NCI-H2107 treated with DMSO at 0.1 percent for 48 hours (cell line): ENCODE data around the gene FXR2.

Experiments
- DNase-seq: peaks from one replicate; lab custom pipeline; 2025; ENCODE audit not compliant: unreplicated experiment; lab: John Stamatoyannopoulos, UW

Gene FXR2

DNA sequence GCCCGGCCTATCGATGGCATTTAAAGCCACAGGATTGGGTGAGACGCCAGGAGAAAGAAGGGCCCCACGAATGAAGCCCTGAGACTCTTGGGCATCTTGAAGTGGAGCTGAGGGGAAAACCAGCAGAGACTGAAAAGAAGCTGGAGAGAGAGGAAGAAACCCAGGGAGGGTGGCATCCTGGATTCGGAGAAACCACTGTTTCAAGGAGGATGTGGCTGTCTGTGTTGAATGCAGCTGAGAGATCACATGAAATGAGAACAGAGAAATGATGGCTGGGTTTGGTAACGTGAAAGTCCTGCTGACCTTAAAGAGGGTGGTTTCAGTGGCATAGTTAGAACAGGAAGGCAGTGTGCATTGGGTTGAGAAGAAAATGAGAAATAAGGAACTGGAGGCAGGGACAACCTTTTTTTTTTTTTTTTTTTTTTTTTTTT is 62.1 kb downstream of the FXR2 start:
- DNase-seq = no peak

DNA sequence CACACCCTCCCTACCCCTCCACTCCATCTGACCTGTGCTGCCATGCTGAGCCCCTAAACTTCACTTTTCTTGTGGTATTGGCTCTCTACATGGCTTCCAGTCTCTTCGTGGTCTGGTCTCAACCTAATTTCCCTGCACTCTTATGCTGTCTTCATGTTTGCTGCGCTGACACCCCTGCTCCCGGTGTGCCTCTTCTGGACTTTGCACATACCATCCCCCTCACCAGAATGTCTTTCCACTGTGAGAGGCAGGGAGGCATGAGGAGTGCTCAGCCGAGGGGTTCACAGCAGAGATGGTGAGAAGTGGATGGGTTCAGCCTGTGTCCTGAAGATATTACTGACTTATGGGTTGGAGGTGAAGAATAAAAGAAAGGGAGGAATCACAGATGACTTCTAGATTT is 63.3 kb downstream of the FXR2 start:
- DNase-seq = no peak

DNA sequence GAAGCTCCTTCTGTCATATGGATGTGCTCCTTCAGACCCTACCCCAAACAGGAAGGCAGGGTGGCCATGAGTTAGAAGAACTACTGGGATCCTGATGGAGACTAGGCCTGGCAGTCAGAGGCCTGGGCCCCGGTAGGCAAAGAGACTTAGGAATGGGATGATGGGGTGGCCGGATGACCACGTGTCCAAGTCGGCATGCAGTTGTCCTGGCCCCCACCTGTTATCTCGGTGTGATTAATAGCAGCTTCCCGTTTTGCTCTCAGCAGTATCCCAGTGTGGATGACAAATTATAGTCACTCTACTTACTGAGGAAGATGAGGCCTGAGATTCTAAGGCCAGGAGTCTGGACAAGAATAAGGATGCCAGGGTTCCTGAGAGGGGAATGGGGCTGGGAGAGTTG is 64.4 kb downstream of the FXR2 start:
- DNase-seq = no peak

DNA sequence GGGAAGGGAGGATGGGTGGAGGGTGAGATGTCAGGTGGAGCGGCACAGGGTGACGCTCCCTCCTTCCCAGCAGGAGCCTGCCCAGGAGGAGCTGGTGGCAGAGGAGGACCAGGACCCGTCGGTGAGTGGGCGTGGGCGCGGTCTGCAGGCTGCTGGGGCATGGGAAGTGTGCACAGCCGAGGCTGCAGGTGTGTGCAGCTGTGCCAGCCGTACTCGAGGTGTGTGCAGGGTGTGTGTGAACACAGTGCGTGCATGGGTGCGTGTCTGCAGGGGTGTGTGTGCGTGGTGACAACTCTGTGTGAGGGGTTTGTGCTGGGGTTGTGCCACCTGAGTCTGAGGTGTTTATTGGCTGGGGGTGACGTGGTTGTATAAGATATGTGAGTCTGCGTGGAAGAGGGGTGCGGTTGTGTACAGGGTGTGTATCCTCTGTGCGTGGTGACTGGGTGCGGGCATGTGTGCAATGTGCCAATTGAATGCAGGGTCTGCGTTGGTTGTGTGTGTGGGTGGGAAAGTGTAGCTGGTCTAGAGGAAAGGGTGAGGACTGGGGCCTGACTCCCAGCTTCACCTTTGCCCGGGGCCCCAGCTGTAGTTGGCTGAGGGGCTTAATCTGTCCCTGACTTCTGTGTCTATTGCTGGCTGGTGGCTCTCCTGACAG is 65.2 kb downstream of the FXR2 start:
- DNase-seq = no peak

DNA sequence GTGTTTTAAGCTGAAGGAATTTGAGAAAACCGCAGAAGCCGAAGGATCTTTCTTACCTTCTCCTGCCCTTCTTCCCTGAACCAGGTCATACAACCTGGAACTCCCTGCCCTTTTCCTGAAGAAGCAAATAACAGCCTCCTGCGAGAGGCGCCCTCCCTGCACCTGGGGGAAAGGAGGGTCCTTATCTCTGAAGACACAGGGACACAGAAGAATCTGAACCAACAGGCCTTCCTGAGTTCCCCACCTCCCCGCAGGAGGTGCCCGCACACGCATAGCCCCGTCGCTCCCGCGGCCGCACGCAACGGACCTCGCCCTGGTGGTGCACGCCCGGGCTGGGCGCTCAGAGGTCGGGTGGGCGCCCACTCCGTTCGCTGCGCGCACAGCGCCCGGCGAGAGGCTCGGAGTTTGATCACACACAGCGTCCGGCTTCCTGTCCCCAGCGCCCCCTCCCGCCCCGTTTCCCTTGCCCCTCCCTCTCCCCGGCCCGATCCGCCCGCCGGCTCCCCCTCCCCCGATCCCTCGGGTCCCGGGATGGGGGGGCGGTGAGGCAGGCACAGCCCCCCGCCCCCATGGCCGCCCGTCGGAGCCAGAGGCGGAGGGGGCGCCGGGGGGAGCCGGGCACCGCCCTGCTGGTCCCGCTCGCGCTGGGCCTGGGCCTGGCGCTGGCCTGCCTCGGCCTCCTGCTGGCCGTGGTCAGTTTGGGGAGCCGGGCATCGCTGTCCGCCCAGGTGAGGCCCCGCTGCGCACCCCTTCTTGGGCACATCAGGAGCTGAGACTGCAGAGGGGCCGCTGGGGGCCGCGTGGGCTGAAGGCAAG is 65.9 kb downstream of the FXR2 start, which contains the start of gene TNFSF12:
TSS of gene TNFSF12 (plus strand) at position 474 of the 816 bp plus-strand sequence. CDS start at position 570, 96 bp downstream.
- no peak for DNase-seq

DNA sequence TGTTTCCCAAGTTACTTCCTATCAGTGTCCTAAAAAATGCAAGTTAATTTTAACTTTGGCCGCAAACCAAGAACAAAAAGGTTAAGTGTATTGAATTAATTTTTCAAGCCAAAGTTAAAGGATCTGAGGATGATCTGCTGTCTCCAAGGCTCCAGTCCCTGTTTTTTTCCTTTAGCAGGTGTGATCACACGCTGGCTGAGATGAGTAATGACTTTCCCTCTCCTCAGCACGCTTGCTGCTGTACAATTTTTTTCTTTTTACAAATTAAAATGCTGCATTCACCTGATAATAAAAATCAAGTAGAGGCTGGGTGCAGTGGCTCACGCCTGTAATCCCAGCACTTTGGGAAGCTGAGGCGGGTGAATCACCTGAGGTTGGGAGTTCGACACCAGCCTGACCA is 69.8 kb downstream of the FXR2 start:
- no peak for DNase-seq
